ENCODE results near the gene KLHL36.

DNA sequence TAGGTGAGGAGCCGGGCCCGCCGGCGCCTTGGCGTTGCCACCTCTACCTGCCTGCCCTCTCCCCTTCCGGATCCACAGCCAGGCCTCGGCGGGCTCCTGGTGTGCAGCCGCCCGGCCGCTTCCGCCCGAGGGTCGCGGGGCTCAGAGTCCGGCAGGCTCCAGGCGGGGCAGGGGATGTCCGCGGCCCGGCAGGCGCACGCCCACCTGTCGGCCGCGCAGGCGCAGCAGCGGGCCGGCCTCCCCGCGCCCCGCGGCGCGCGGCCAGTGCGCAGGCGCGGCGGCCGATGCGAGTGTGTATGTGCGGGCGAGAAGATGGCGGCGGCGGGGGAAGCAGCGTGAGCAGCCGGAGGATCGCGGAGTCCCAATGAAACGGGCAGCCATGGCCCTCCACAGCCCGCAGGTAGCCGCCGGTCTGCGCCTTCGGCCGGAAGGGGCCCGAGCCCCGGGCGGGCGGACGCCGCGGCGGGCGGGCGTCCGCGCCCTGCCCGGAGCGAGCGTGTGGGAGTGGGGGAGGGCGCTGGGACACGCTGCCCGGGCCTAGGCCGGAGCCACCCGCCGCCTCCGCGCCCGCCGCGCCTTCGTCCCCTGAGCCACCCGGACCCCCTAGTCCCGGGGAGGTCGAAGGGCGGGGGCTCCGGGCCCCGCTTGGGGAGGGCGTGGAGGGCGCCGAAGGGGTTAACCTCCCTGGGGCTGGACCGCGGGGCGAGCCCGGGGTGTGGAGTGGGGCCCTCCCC is 51.6 kb downstream of the KLHL36 start, which contains the start of gene USP10:
- TF ChIP-seq CTCF (IDR thresholded peaks at IDR 0.05) = no peak
- no peak for TF ChIP-seq EP300 (IDR thresholded peaks at IDR 0.05)
